GM19324 (cell line): ENCODE data around the gene NEK1.
"Not testable (repeated sequence)": the region's sequence is repeated elsewhere in the genome, so short reads cannot be mapped to it uniquely, and the experiment has no call there.

ENCODE experiments used
- ATAC-seq: cut with Tn5 transposase; IDR thresholded peaks from one replicate; pipeline ENCODE4 v1.9.1; 2021; ENCODE audit warnings: mild to moderate bottlenecking, moderate library complexity; ENCODE audit not compliant: unreplicated experiment, low FRiP score

NEK1 gene

GRCh38 chr4:169506903-169507302 is 105.5 kb downstream of the NEK1 start:
- no peak for ATAC-seq

- ATAC-seq = not testable (repeated sequence)
These were observed 112.5 kb downstream of the NEK1 start for GRCh38 chr4:169499907-169500306.

- not testable (repeated sequence) for ATAC-seq
These were observed 118.1 kb downstream of the NEK1 start for GRCh38 chr4:169494234-169494633.

- ATAC-seq = no peak
These were observed 119.2 kb downstream of the NEK1 start for GRCh38 chr4:169493164-169493524.

GRCh38 chr4:169492436-169493163 is 119.8 kb downstream of the NEK1 start:
- no peak for ATAC-seq

- no peak for ATAC-seq
These were observed 121.2 kb downstream of the NEK1 start for GRCh38 chr4:169491211-169491610.

GRCh38 chr4:169489306-169489705 is 123.1 kb downstream of the NEK1 start:
- no peak for ATAC-seq

- peak; percentile 70 for ATAC-seq
These were observed 126.3 kb downstream of the NEK1 start for GRCh38 chr4:169485791-169486742.

- no peak for ATAC-seq
These were observed 127.3 kb downstream of the NEK1 start for GRCh38 chr4:169485086-169485485.

GRCh38 chr4:169484485-169484884 is 127.9 kb downstream of the NEK1 start:
- ATAC-seq = no peak

- ATAC-seq = no peak
These were observed 148.3 kb downstream of the NEK1 start for GRCh38 chr4:169464080-169464479.

GRCh38 chr4:169460081-169460480 is 152.3 kb downstream of the NEK1 start:
- no peak for ATAC-seq

- no peak for ATAC-seq
These were observed 153.8 kb downstream of the NEK1 start for GRCh38 chr4:169458575-169458974.

GRCh38 chr4:169452644-169453043 is 159.7 kb downstream of the NEK1 start:
- ATAC-seq = not testable (repeated sequence)

GRCh38 chr4:169448935-169449334 is 163.4 kb downstream of the NEK1 start:
- ATAC-seq = not testable (repeated sequence)

GRCh38 chr4:169446824-169447223 is 165.6 kb downstream of the NEK1 start:
- ATAC-seq = no peak

GRCh38 chr4:169443748-169444147 is 168.6 kb downstream of the NEK1 start:
- no peak for ATAC-seq

- ATAC-seq = no peak
These were observed 171.9 kb downstream of the NEK1 start for GRCh38 chr4:169440446-169440845.

- no peak for ATAC-seq
These were observed 173.1 kb downstream of the NEK1 start for GRCh38 chr4:169439244-169439643.

GRCh38 chr4:169438057-169438480 is 174.3 kb downstream of the NEK1 start:
- no peak for ATAC-seq

GRCh38 chr4:169437299-169438047 is 174.9 kb downstream of the NEK1 start:
- peak; percentile 95 for ATAC-seq
